ENCODE results near the gene WRNIP1.
"Not testable (repeated sequence)": the region's sequence is repeated elsewhere in the genome, so short reads cannot be mapped to it uniquely, and the experiment has no call there.

GRCh38 chr6:2801687-2802086 lies 36.5 kb downstream of the WRNIP1 start:
- TF ChIP-seq CTCF, POLR2A (IDR thresholded peaks at IDR 0.05): not testable (repeated sequence)

Measured in uterus (tissue), 2 donors.